K562 (cell line): ENCODE data around the gene RGS9BP. TPM values are rescaled to one million over a fixed set of nuclear protein-coding genes. Genes with fewer than 3 reads are reported as not detected.

ENCODE experiments used
- ATAC-seq: fragments of 200-7000 bp; cut with Tn5 transposase; 3 replicates; pipeline ENCODE4 v1.9.1; 2020; ENCODE audit warnings: moderate library complexity
- BruUV-seq: library from RNA; stranded (reverse); fragments of 400-500 nt; replicated peaks from 2 replicates; lab custom pipeline; 2021; lab: Mats Ljungman, UMichigan
- CTCF ChIA-PET: fragments of 300-600 bp; formaldehyde crosslinking; extraction: SDS; loops from one replicate; lab custom pipeline; 2021; ENCODE audit warnings: low intra/inter-chr PET ratio; lab: Yijun Ruan, JAX
- POLR2A ChIA-PET: fragments of 300-600, 350-650 bp; sonication (Branson Sonifier 250); formaldehyde crosslinking; extraction: SDS; loops from one replicate; lab custom pipeline; 2021; ENCODE audit warnings: antibody characterized with exemption, inconsistent platforms; lab: Yijun Ruan, JAX
- DNase-seq, 4 experiments: peaks; one replicate each; pipeline versions ENCODE4 v3.0.0 to v3.0.0-alpha.2; 2011 to 2018; ENCODE audit warnings: low spot score in 3 of 4, mixed read lengths in 3 of 4; ENCODE audit errors: extremely low read depth in 1 of 4
- FAIRE-seq: peaks from 2 replicates; lab custom pipeline; 2011; peaks lifted over from hg19 to GRCh38; lab: Jason Lieb, UNC
- H2AFZ ChIP-seq: 2 replicates; pipeline ENCODE4 v1.6.0; 2011; ENCODE audit warnings: low read depth, low read length, control low read depth, inconsistent platforms
- H3K27ac ChIP-seq: fragments of 200-600 bp; 3 replicates; pipeline ENCODE4 v1.8.0; 2011; ENCODE audit warnings: low read depth, mild to moderate bottlenecking, control low read depth, inconsistent platforms, low read length, moderate library complexity, mixed read lengths; ENCODE audit errors: extremely low read depth
- H3K27me3 ChIP-seq, 2 experiments: fragments of 300-600 bp in 1 of 2; 2 replicates in 1 of 2; 3 replicates in 1 of 2; pipeline versions ENCODE4 v1.6.0 to v1.8.0; 2011; ENCODE audit warnings: inconsistent platforms in 2 of 2, low read length in 2 of 2, mild to moderate bottlenecking in 1 of 2, mixed read lengths in 1 of 2, moderate library complexity in 1 of 2; ENCODE audit not compliant: control insufficient read depth in 2 of 2, insufficient read depth in 2 of 2
- H3K36me3 ChIP-seq: fragments of 300-600 bp; 3 replicates; pipeline ENCODE4 v1.8.0; 2011; ENCODE audit warnings: mild to moderate bottlenecking, low read length, inconsistent platforms; ENCODE audit not compliant: control insufficient read depth, insufficient read depth
- H3K4me1 ChIP-seq, 2 experiments: fragments of 200-600 bp in 1 of 2; replicated peaks in 1 of 2; 2 replicates in 1 of 2; 3 replicates in 1 of 2; pipeline versions ENCODE4 v1.5.1 to v1.8.0; 2011; ENCODE audit warnings: inconsistent platforms in 2 of 2, low read length in 2 of 2, mild to moderate bottlenecking in 1 of 2, mixed read lengths in 1 of 2, moderate library complexity in 1 of 2; ENCODE audit not compliant: control insufficient read depth in 2 of 2, insufficient read depth in 2 of 2
- H3K4me2 ChIP-seq: 2 replicates; pipeline ENCODE4 v1.6.1; 2011; ENCODE audit warnings: low read length, control low read depth, inconsistent platforms, mixed read lengths; ENCODE audit not compliant: insufficient read depth
- H3K4me3 ChIP-seq: fragments of 200-600 bp; sonication (generic), shearing (Covaris generic); 2 replicates; pipeline ENCODE4 v1.5.1; 2016; ENCODE audit warnings: control low read depth, inconsistent platforms
- H3K79me2 ChIP-seq: fragments of 200-600 bp; 3 replicates; pipeline ENCODE4 v1.8.0; 2011; ENCODE audit warnings: low read length, inconsistent platforms; ENCODE audit not compliant: control insufficient read depth, insufficient read depth
- H3K9ac ChIP-seq, 2 experiments: 2 replicates each; pipeline versions ENCODE4 v1.6.0 to v1.6.1; 2011; ENCODE audit warnings: low read depth in 2 of 2, low read length in 2 of 2, control low read depth in 1 of 2, inconsistent platforms in 1 of 2, mild to moderate bottlenecking in 1 of 2, mixed read lengths in 1 of 2; ENCODE audit not compliant: insufficient read depth in 1 of 2
- H3K9me1 ChIP-seq: one replicate; pipeline ENCODE4 v1.6.0; 2011; ENCODE audit warnings: inconsistent platforms, mild to moderate bottlenecking, low read length, moderate library complexity; ENCODE audit not compliant: control insufficient read depth, insufficient read depth
- H3K9me3 ChIP-seq: replicated peaks from 2 replicates; pipeline ENCODE4 v1.5.1; 2011; ENCODE audit warnings: low read depth, low read length, inconsistent platforms; ENCODE audit not compliant: control insufficient read depth, insufficient read depth
- H4K20me1 ChIP-seq: replicated peaks from 2 replicates; pipeline ENCODE4 v1.6.1; 2011; ENCODE audit warnings: low read length, inconsistent platforms, mixed read lengths; ENCODE audit not compliant: control insufficient read depth, insufficient read depth
- ATF6 ChIP-seq: sonication (generic); formaldehyde crosslinking; IDR thresholded peaks from 2 replicates; pipeline ENCODE4 v1.4.0; 2020; ENCODE audit warnings: mild to moderate bottlenecking, missing genetic modification reagents
- CBX3 ChIP-seq, 2 experiments: IDR thresholded peaks; 1 replicate in 1 of 2; 2 replicates in 1 of 2; pipeline ENCODE4 v1.6.1; 2012; ENCODE audit warnings: inconsistent platforms in 2 of 2, low read length in 2 of 2, borderline replicate concordance in 1 of 2, control low read depth in 1 of 2
- CEBPG ChIP-seq, 3 experiments: fragments of 200-800 bp in 1 of 3; sonication (Bioruptor generic) in 1 of 3; sonication (generic) in 1 of 3; formaldehyde crosslinking in 1 of 3; IDR thresholded peaks in 2 of 3; conservative IDR thresholded peaks in 1 of 3; 2 replicates each; pipeline versions ENCODE4 v1.6.1 to v1.8.0; 2016 to 2022; ENCODE audit warnings: missing compliant biosample characterization in 2 of 3, missing genetic modification characterization in 2 of 3, mild to moderate bottlenecking in 1 of 3, missing genetic modification reagents in 1 of 3
- IFI16 ChIP-seq: fragments of 250-450 bp; sonication (Bioruptor Pico); IDR thresholded peaks from 2 replicates; pipeline ENCODE4 v2.1.2; 2022; ENCODE audit warnings: mild to moderate bottlenecking, inconsistent platforms
- PHB2 ChIP-seq: fragments of 450-650 bp; IDR thresholded peaks from 2 replicates; pipeline ENCODE4 v1.6.1; 2017; ENCODE audit warnings: low read depth
- PRDM10 ChIP-seq: fragments of 450-650 bp; IDR thresholded peaks from 2 replicates; pipeline ENCODE4 v1.6.1; 2018; ENCODE audit not compliant: partially characterized antibody
- RBBP5 ChIP-seq: fragments of 200-600 bp; sonication (generic); IDR thresholded peaks from 2 replicates; pipeline ENCODE4 v1.6.1; 2012; ENCODE audit warnings: borderline replicate concordance, mild to moderate bottlenecking, low read length, control low read depth, inconsistent platforms; ENCODE audit not compliant: insufficient read depth, poor library complexity, severe bottlenecking
- SIN3B ChIP-seq: fragments of 450-650 bp; IDR thresholded peaks from 2 replicates; pipeline ENCODE4 v1.6.1; 2017; ENCODE audit warnings: low read depth, mild to moderate bottlenecking, moderate library complexity
- WGBS: fragments of 100-300 bp; shearing (Covaris generic); methylation state at CpG from one replicate; pipeline ENCODE4 v1.1.6; 2016; ENCODE audit warnings: low coverage, mixed read lengths; ENCODE audit not compliant: insufficient coverage; ENCODE audit errors: missing lambda C conversion rate; 5-methylcytosine and 5-hydroxymethylcytosine counted together
- in situ Hi-C: fragments of 300-500 bp; cut with MboI; formaldehyde crosslinking; loops from 4 replicates; pipeline ENCODE4 v1.15.0; 2018; ENCODE audit warnings: inconsistent platforms, mixed read lengths
- intact Hi-C: fragments of 100-400 bp; cut with micrococcal nuclease; formaldehyde crosslinking; loops from 2 replicates; pipeline ENCODE4 v1.14.2; 2022
- polyA plus RNA-seq, 8 experiments: library from polyadenylated mRNA; depleted of rRNA in 4 of 8; stranded (reverse) in 5 of 8; unstranded in 3 of 8; fragments of >200 nt; fragmentation: Nextera tagmentation in 2 of 8; fragmentation: Illumina TruSeq in 1 of 8; extraction: Ambion mirVana in 2 of 8; extraction: Trizol in 1 of 8; gene quantifications; 2 replicates each; pipeline versions ENCODE4 v1.2.1 to v1.2.3, GENCODE V29; 2011 to 2014; ENCODE audit warnings: inconsistent platforms in 1 of 8, missing spikeins in 1 of 8
- total RNA-seq, 7 experiments: library from RNA; depleted of rRNA in 6 of 7; stranded (reverse); fragments of >200 nt in 6 of 7; fragmentation: Illumina TruSeq in 2 of 7; extraction: Trizol in 2 of 7; gene quantifications; 2 replicates each; pipeline versions ENCODE4 v1.2.1 to v1.2.3, GENCODE V29; 2011 to 2021; ENCODE audit warnings: low replicate concordance in 1 of 7

The RGS9BP gene
- total and polyA plus RNA-seq, 9 of the 15 experiments (the other 6 are each of a cell fraction or from before 2014, with no cell fraction given): 0.03 to 1.3 (median 0.49) TPM

- WGBS: 32% methylated on average over 10 of the region's 10 CpGs
Observed at GRCh38 chr19:32673573-32673972, 2.1 kb upstream of the RGS9BP start.

More at GRCh38 chr19:32673573-32673972, 2.1 kb upstream of the RGS9BP start:
- ChIA-PET CTCF (no interaction called here), POLR2A (interaction anchor here (0.6 to 1.3 kb wide), 4 partner anchors 17 to 302 kb away, joined by 3 to 5 read pairs (median 3); partner anchors contain the start of gene NUDT19)
- H3K36me3 ChIP-seq: peaks cover 20% of the 10 kb centered on the region; the same call in 1 of the 3 replicates
- 0 out of 3 replicates have a peak overlapping the region, but pooled peaks have one; percentile 47 for H3K27ac ChIP-seq
- peaks cover 57 to 76% of the 10 kb centered on the region in 2 experiments for H3K4me1 ChIP-seq
- in situ Hi-C loops (no loop called here), intact Hi-C loops (loop anchor here (5.0 kb wide), 1 partner anchor 91 kb away; the partner anchor contains the start of gene PDCD5)
- no peaks in the 10 kb centered on the region for H3K27me3 ChIP-seq
- H3K9me1 ChIP-seq: peaks cover 5% of the 10 kb centered on the region
- peak overlapping the region; percentile 31 to 90 for H3K9ac ChIP-seq
- peaks cover 2% of the 10 kb centered on the region; the same call in 1 of the 2 replicates for H4K20me1 ChIP-seq
- peak overlapping the region; percentile 92 for H3K4me3 ChIP-seq
- no peak overlapping the region for H2AFZ ChIP-seq
- BruUV-seq: no TSS peak
- peaks cover 64% of the 10 kb centered on the region for H3K79me2 ChIP-seq
- peak overlapping the region; percentile 91 for H3K4me2 ChIP-seq
- ATAC-seq: no peak
- TF ChIP-seq CBX3 (IDR thresholded peaks at IDR 0.05; ENCODE audit: borderline replicate concordance in 1 of 2, low read length in 2 of 2) (no peak), IFI16 (CRISPR knock-in tag) (no peak), CEBPG (CRISPR knock-in tag; IDR thresholded peaks at IDR 0.05) (no peak), CEBPG (tag; conservative IDR thresholded peaks at IDR 0.05 in 1 of 2, IDR thresholded peaks at IDR 0.05 in 1 of 2) (no peak), RBBP5 (peak; percentile 20), PHB2 (no peak), ATF6 (CRISPR knock-in tag) (no peak), SIN3B (no peak), PRDM10 (peak; percentile 41)
- FAIRE-seq: no peak
- DNase-seq: no peak
- H3K9me3 ChIP-seq: no peaks in the 10 kb centered on the region; the same call in 1 of the 2 replicates
